GM12878 (cell line): ENCODE data around the gene PLCG2. TPM values are rescaled to one million over a fixed set of nuclear protein-coding genes. Genes with fewer than 3 reads are reported as not detected.

Experiments
- ATF3 ChIP-seq: IDR thresholded peaks from 2 replicates; pipeline ENCODE4 v1.6.1; 2011; ENCODE audit warnings: low read depth, mild to moderate bottlenecking, low read length, moderate library complexity, borderline replicate concordance; ENCODE audit errors: extremely low read depth
- CBFB ChIP-seq: IDR thresholded peaks from 2 replicates; pipeline ENCODE4 v1.6.1; 2016; ENCODE audit warnings: antibody characterized with exemption, low read depth
- CUX1 ChIP-seq: IDR thresholded peaks from 2 replicates; pipeline ENCODE4 v1.6.1; 2012; ENCODE audit warnings: improper control_type of control experiment, low read depth, low read length; ENCODE audit not compliant: insufficient replicate concordance
- EP300 ChIP-seq, 2 experiments: fragments of 150-350 bp in 1 of 2; IDR thresholded peaks; 2 replicates each; pipeline ENCODE4 v1.6.1; 2011 to 2012; ENCODE audit warnings: low read depth in 2 of 2, low read length in 2 of 2, borderline replicate concordance in 1 of 2, improper control_type of control experiment in 1 of 2, inconsistent platforms in 1 of 2; ENCODE audit not compliant: control insufficient read depth in 1 of 2
- FOXK2 ChIP-seq: fragments of 450-650 bp; IDR thresholded peaks from 2 replicates; pipeline ENCODE4 v1.6.1; 2017; ENCODE audit warnings: mild to moderate bottlenecking, moderate library complexity
- FOXM1 ChIP-seq: IDR thresholded peaks from 2 replicates; pipeline ENCODE4 v1.6.1; 2012; ENCODE audit warnings: low read depth, mild to moderate bottlenecking, inconsistent platforms, low read length, moderate library complexity
- GABPA ChIP-seq: IDR thresholded peaks from 2 replicates; pipeline ENCODE4 v1.6.1; 2014; ENCODE audit warnings: antibody characterized with exemption, low read depth, mild to moderate bottlenecking, inconsistent platforms
- HCFC1 ChIP-seq: fragments of 150-350 bp; IDR thresholded peaks from 2 replicates; pipeline ENCODE4 v1.6.1; 2014; ENCODE audit warnings: low read length
- HDGF ChIP-seq: fragments of 450-650 bp; IDR thresholded peaks from 2 replicates; pipeline ENCODE4 v1.6.1; 2016; ENCODE audit warnings: antibody characterized with exemption
- MTA3 ChIP-seq: IDR thresholded peaks from 2 replicates; pipeline ENCODE4 v1.6.1; 2012; ENCODE audit warnings: low read length, inconsistent platforms, borderline replicate concordance
- NBN ChIP-seq: fragments of 450-650 bp; IDR thresholded peaks from 2 replicates; pipeline ENCODE4 v1.6.1; 2016
- PBX3 ChIP-seq: IDR thresholded peaks from 2 replicates; pipeline ENCODE4 v1.6.1; 2011; ENCODE audit warnings: mild to moderate bottlenecking, low read depth, low read length, moderate library complexity; ENCODE audit not compliant: insufficient replicate concordance
- POLR2A ChIP-seq: IDR thresholded peaks from 2 replicates; pipeline ENCODE4 v1.6.1; 2011; ENCODE audit warnings: low read depth, mild to moderate bottlenecking, low read length
- POLR2AphosphoS2 ChIP-seq: IDR thresholded peaks from 2 replicates; pipeline ENCODE4 v1.6.1; 2011; ENCODE audit warnings: low read depth, mild to moderate bottlenecking, low read length, improper control_type of control experiment, moderate library complexity
- RB1 ChIP-seq: fragments of 450-650 bp; formaldehyde crosslinking; IDR thresholded peaks from 2 replicates; pipeline ENCODE4 v1.6.1; 2017; ENCODE audit warnings: mild to moderate bottlenecking, borderline replicate concordance
- SMAD5 ChIP-seq: IDR thresholded peaks from 2 replicates; pipeline ENCODE4 v1.6.1; 2016; ENCODE audit warnings: antibody characterized with exemption, low read depth
- SP1 ChIP-seq: IDR thresholded peaks from one replicate; pipeline ENCODE4 v1.6.1; 2011; ENCODE audit warnings: low read depth, low read length
- TBL1XR1 ChIP-seq: IDR thresholded peaks from 2 replicates; pipeline ENCODE4 v1.6.1; 2012; ENCODE audit warnings: low read depth, low read length, improper control_type of control experiment
- TCF3 ChIP-seq: IDR thresholded peaks from 2 replicates; pipeline ENCODE4 v1.6.1; 2012; ENCODE audit warnings: low read depth, mild to moderate bottlenecking, low read length, borderline replicate concordance; ENCODE audit not compliant: insufficient read depth
- ZBED1 ChIP-seq: IDR thresholded peaks from 2 replicates; pipeline ENCODE4 v1.6.1; 2016; ENCODE audit warnings: borderline replicate concordance
- polyA plus RNA-seq, 11 experiments: library from polyadenylated mRNA; depleted of rRNA in 4 of 11; unstranded in 6 of 11; stranded (reverse) in 5 of 11; fragments of >200 nt; fragmentation: Nextera tagmentation in 4 of 11; fragmentation: Illumina TruSeq in 1 of 11; extraction: Ambion mirVana in 4 of 11; extraction: Trizol in 1 of 11; gene quantifications; 1 replicate in 1 of 11; 2 replicates in 10 of 11; pipeline versions ENCODE4 v1.2.1 to v1.2.3, GENCODE V29; 2011 to 2016; ENCODE audit warnings: inconsistent platforms in 2 of 11, missing spikeins in 2 of 11, low read depth in 1 of 11
- total RNA-seq, 4 experiments: library from RNA; depleted of rRNA in 3 of 4; stranded (reverse); fragments of >200 nt in 3 of 4; fragmentation: Illumina TruSeq in 1 of 4; extraction: Trizol in 1 of 4; gene quantifications; 2 replicates each; pipeline versions ENCODE4 v1.2.1 to v1.2.3, GENCODE V29; 2013 to 2021
- TF ChIP-seq, protein P1 (sequence below): fragments of 150-350 bp; IDR thresholded peaks from 2 replicates; pipeline ENCODE4 v1.6.1; 2014; ENCODE audit warnings: mild to moderate bottlenecking, low read depth, low read length
- TF ChIP-seq, protein P2 (sequence below): IDR thresholded peaks from 2 replicates; pipeline ENCODE4 v1.6.1; 2012; ENCODE audit warnings: low read depth, low read length, improper control_type of control experiment

Gene PLCG2
- total and polyA plus RNA-seq, 10 of the 15 experiments (the other 5 are each of a cell fraction or from before 2014, with no cell fraction given): 47.6 to 256 (median 149) TPM

DNA sequence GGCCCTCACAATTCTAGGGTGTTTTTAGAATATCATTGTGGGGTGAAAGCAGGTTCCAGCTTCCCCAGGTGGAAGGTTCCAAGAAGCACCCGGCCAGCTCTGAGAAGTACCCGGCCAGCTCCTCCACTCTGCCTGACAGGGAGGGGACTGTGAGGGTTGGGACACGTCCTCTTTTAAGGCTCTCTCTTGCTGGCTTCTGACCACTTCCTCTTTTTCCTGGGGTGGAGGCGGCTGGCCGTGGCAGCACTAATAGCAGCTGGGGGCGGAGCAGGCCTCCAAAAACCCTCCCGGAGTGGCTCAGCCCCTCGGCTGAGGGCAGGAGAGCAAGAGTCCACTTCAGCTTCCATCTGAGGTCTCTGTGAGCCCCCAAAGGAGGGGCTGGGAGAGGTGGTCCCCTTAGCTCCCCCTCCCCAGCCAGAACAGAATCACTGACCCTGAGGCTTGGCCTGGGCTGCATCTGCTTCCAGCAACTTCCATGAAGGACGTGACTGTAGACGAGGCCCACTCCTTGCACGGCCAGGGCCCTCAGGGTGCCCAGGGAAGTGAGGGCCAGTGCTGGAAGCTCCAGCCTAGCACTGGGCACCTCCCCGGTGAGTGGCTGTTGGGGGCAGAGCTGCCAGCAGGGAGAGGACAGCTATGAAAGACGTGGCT, 26.7 kb upstream of the PLCG2 start (continued):
- TF ChIP-seq POLR2AphosphoS2 (no peak; the same call in 1 of the 2 replicates), ATF3 (no peak), PBX3 (no peak), MTA3 (no peak; the same call in 1 of the 2 replicates), TCF3 (0 out of 2 replicates have a peak, but pooled peaks have one; percentile 55), HDGF (peak; percentile 47; the same call in 1 of the 2 replicates), HCFC1 (no peak), CBFB (0 out of 2 replicates have a peak, but pooled peaks have one; percentile 56), CUX1 (no peak), POLR2A (peak; percentile 86), TBL1XR1 (0 out of 2 replicates have a peak, but pooled peaks have one; percentile 16), ZBED1 (no peak), FOXM1 (no peak), SMAD5 (peak; percentile 65; the same call in 1 of the 2 replicates), EP300 (IDR thresholded peaks at IDR 0.05; ENCODE audit: borderline replicate concordance in 1 of 2, control insufficient read depth in 1 of 2, low read depth in 2 of 2, low read length in 2 of 2) (peak in 1 of 2 experiments; percentile 86; a peak in 3 of 4 replicates), GABPA (peak; percentile 24; the same call in 1 of the 2 replicates), NBN (peak; percentile 68), SP1 (peak; percentile 41), FOXK2 (no peak), RB1 (peak; percentile 73; the same call in 1 of the 2 replicates)
- TF ChIP-seq, protein P1, sequence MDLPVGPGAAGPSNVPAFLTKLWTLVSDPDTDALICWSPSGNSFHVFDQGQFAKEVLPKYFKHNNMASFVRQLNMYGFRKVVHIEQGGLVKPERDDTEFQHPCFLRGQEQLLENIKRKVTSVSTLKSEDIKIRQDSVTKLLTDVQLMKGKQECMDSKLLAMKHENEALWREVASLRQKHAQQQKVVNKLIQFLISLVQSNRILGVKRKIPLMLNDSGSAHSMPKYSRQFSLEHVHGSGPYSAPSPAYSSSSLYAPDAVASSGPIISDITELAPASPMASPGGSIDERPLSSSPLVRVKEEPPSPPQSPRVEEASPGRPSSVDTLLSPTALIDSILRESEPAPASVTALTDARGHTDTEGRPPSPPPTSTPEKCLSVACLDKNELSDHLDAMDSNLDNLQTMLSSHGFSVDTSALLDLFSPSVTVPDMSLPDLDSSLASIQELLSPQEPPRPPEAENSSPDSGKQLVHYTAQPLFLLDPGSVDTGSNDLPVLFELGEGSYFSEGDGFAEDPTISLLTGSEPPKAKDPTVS: no peak
- TF ChIP-seq, protein P2, sequence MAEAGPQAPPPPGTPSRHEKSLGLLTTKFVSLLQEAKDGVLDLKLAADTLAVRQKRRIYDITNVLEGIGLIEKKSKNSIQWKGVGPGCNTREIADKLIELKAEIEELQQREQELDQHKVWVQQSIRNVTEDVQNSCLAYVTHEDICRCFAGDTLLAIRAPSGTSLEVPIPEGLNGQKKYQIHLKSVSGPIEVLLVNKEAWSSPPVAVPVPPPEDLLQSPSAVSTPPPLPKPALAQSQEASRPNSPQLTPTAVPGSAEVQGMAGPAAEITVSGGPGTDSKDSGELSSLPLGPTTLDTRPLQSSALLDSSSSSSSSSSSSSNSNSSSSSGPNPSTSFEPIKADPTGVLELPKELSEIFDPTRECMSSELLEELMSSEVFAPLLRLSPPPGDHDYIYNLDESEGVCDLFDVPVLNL: no peak
